LNCAP (cell line): Measurements from ENCODE around the gene SHC2.

Experiments used
- TF ChIP-seq, protein P1 (sequence below): fragments of 450-650 bp; IDR thresholded peaks from 2 replicates; pipeline ENCODE4 v1.5.1; 2017; ENCODE audit warnings: mild to moderate bottlenecking

SHC2 gene

DNA sequence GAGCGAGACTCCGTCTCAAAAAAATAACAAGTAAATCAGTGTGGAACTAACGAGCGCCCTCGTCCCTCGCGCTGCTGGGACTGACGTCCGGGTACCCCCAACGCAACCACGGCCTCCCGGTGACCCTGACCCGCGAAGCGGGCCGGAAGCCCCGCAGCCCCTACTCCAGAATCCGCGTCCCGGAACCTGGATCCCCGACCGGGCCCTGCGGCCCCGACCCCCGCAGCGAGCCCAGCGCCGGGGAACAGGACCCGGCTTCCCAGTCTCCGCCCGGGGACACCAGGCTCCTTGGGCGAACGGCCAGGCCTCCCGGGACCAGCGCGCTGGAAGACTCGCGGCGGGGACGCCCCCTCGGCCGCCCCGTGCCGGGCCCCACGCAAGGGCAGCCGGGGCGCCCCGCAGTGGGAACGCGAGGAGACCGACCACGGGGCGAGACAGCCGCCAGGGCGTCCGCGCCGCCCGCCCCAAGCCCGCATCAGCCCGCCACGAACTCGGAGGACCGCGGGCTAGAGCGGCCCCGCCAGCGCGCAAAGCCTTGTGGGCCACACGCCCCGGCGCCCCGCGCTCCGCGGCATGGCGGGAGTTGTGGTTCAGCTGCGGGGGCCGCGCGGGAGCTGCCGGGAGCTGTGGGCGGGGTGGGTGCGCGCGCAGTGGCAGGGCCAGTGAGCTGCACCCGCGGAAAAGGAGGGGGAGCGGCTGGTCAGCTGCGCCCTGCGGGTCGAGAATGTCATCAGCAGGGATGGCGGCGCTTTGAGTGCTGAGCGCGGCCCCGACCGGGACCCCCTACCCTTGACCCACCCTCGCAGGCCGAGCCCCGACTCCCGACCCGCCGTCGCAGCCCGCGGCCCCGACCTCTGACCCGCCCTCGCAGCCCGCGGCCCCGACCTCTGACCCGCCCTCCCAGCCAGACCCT lies 27.9 kb upstream of the SHC2 start:
- TF ChIP-seq, protein P1, sequence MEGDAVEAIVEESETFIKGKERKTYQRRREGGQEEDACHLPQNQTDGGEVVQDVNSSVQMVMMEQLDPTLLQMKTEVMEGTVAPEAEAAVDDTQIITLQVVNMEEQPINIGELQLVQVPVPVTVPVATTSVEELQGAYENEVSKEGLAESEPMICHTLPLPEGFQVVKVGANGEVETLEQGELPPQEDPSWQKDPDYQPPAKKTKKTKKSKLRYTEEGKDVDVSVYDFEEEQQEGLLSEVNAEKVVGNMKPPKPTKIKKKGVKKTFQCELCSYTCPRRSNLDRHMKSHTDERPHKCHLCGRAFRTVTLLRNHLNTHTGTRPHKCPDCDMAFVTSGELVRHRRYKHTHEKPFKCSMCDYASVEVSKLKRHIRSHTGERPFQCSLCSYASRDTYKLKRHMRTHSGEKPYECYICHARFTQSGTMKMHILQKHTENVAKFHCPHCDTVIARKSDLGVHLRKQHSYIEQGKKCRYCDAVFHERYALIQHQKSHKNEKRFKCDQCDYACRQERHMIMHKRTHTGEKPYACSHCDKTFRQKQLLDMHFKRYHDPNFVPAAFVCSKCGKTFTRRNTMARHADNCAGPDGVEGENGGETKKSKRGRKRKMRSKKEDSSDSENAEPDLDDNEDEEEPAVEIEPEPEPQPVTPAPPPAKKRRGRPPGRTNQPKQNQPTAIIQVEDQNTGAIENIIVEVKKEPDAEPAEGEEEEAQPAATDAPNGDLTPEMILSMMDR: no peak

DNA sequence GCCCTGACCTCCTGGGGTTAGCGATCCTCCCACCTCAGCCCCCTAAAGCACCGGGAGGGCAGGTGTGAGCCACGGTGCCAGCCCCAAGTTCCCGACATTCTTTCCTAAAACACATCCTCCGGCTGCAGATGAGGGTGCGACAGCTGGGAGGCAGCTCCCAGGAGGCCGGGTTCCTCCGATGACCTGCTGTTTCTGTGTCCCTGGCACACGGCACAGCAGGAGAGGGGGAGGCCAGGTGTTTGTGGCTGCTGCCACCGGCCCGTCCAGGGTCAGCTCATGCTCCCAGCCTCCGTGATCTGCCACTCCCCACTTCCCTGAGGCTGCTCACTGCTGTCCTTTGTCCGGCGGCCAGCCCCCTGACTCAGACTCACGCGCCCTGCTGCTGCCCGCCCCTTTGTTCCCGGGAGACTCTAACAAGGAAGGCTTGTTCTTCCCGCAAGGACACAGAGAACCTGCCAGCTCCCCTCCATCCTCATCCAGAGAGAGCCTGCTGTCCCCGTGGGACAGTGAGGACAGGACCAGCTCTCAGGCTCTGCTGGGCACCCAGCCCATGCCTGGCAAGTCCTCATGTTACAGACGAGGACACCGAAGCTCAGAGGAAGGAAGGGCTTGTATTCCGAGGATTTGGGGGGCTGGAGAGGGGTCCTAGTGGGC lies 24.9 kb upstream of the SHC2 start:
- TF ChIP-seq, protein P1: no peak

DNA sequence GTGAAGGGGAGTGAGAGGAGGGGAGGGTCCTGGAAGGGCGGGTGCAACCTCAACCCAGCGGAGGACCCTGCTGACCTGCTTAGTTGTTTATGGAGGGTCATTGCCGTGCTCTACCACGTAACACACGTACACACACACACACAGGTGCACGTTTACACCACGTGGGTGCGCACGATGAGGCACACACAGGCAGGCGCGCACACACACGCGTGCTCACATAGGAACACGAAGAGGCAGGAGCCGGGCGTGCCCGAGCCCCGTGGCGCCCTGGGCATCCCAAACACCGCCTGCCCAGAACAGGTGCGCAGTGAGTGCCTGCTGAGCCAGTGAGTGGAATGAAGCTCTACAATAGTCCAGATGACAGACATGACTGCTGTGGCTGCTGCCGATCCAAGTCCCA lies 24.2 kb upstream of the SHC2 start:
- TF ChIP-seq, protein P1: no peak

DNA sequence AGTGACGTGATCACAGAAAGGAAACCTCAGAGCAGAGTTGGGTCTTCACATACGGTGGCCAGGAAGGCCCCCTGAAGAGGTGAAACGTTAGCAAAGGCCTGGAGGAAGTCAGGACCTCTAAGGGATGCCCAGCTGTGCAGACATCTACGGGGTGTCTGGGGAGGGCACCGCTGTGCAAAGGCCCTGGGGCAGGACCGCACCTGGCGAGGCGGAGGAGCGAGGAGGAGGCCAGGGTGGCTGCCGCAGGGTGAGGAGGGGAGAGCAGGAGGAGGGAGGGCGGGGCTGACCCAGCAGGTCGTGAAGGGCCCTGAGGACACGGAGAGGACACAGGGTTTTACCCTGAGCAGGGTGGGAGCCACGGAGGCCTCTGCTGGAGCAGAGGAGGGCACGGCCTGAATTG lies 23.7 kb upstream of the SHC2 start:
- TF ChIP-seq, protein P1: no peak

DNA sequence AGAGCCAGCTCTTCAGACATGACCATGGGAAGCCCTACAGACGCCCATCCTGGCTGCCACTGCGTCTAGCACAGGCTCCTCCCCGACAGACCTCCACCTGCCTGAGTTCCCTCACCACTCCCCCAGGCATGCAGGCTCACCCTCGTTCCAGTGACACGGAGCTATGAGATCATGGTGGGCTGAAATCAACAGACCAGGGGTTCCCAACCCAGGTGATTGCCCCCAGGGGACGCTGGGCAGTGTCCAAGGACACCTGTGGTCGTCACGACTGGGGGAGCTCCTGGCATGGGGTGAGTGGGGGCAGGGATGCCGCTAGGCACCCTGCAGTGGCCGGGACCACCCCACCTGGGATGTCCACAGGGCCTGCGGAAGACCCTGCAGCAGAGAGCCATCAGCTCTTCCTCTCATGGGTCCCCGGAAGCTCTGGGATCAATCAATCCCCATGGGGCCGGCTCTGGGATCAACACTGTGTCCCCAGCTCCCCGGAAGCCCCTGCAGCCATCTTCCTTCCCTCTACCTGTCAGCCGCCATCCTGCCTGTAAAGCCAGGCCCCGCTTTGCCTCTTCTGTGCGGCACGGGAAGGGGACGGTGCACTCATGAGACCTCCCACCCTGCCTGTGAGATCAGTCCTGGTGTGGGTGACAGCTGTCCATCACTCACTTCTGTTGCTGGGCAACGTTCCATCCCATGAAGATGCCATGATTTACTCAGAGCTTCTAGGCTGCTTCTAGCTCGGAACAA lies 22.7 kb upstream of the SHC2 start:
- TF ChIP-seq, protein P1: no peak

DNA sequence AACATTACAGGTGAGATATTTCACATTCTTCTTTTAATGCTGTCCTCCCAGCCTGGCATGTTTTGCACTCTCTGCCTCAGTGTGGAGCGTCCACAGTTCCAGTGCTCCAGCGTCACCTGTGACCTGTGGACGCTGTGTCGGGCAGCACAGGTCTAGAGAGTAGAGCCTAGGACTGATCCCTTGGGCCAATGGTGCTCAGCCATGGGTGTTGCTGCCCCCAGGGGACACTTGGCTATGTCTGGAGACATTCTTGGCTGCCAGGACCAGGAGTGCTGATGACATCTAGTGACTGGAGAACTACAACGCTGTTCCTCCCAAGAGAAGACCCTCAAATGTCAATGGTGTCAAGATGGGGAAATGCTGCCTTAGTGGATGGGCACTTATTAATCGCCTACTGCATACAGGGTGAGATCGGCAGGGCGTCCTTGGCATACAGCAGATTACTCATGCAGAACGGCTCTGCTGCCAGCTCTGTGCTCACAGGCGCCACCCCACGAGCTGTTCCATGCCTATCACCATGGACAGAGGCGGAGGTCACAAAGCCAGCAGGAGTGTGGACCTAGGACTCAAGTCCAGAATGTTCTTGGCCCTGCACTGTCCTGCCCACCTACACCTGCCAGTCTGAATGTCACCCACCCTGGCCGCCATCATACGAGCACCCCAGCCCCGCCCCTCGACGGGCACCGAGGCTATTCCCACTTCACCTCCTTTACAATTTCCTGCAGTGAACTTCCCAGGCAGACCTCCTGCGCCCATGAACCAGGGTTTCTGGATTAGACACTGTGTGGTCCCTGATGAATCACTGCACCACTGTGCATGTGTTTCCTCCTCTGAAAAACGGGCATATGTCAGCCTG lies 21.6 kb upstream of the SHC2 start:
- TF ChIP-seq, protein P1: no peak
